HepG2 (cell line): ENCODE results near the gene CDR2L. TPM values are rescaled to one million over a fixed set of nuclear protein-coding genes. Genes with fewer than 3 reads are reported as not detected.

Experiments used
- ARID4A ChIP-seq: sonication (generic); formaldehyde crosslinking; IDR thresholded peaks from 2 replicates; pipeline ENCODE4 v1.5.0; 2020; ENCODE audit warnings: mild to moderate bottlenecking, missing genetic modification reagents, borderline replicate concordance
- GZF1 ChIP-seq: sonication (generic); formaldehyde crosslinking; IDR thresholded peaks from 2 replicates; pipeline ENCODE4 v1.5.1; 2020; ENCODE audit warnings: mild to moderate bottlenecking, missing genetic modification reagents
- HIVEP1 ChIP-seq: sonication (generic); formaldehyde crosslinking; IDR thresholded peaks from 2 replicates; pipeline ENCODE4 v1.4.0; 2020; ENCODE audit warnings: mild to moderate bottlenecking, missing genetic modification reagents
- HNF1B ChIP-seq: sonication (generic); formaldehyde crosslinking; IDR thresholded peaks from 2 replicates; pipeline ENCODE4 v1.5.1; 2020; ENCODE audit warnings: mild to moderate bottlenecking, moderate library complexity, missing genetic modification reagents
- RARA ChIP-seq: IDR thresholded peaks from 2 replicates; pipeline ENCODE4 v1.6.1; 2016; ENCODE audit warnings: missing genetic modification reagents, missing compliant biosample characterization
- RFXAP ChIP-seq: sonication (generic); formaldehyde crosslinking; IDR thresholded peaks from 2 replicates; pipeline ENCODE4 v1.4.0; 2020; ENCODE audit warnings: missing genetic modification reagents, borderline replicate concordance
- SAFB2 ChIP-seq: sonication (generic); formaldehyde crosslinking; IDR thresholded peaks from 2 replicates; pipeline ENCODE4 v1.5.1; 2020; ENCODE audit warnings: missing genetic modification reagents, low read depth, mild to moderate bottlenecking, borderline replicate concordance
- SP5 ChIP-seq: IDR thresholded peaks from 2 replicates; pipeline ENCODE4 v1.6.1; 2016; ENCODE audit warnings: low read depth, borderline replicate concordance
- TEAD2 ChIP-seq: sonication (generic); formaldehyde crosslinking; IDR thresholded peaks from 2 replicates; pipeline ENCODE4 v1.9.0; 2021; ENCODE audit warnings: missing genetic modification reagents
- ZSCAN25 ChIP-seq: sonication (generic); formaldehyde crosslinking; IDR thresholded peaks from 2 replicates; pipeline ENCODE4 v1.8.0; 2022; ENCODE audit warnings: mild to moderate bottlenecking, missing genetic modification reagents
- ZXDC ChIP-seq: sonication (generic); formaldehyde crosslinking; IDR thresholded peaks from 2 replicates; pipeline ENCODE4 v1.5.0; 2020; ENCODE audit warnings: mild to moderate bottlenecking, missing genetic modification reagents
- polyA plus RNA-seq, 8 experiments: library from polyadenylated mRNA; depleted of rRNA in 3 of 8; stranded (reverse) in 7 of 8; unstranded in 1 of 8; fragments of >200 nt; fragmentation: Illumina TruSeq in 4 of 8; extraction: Trizol in 4 of 8; gene quantifications; 2 replicates each; pipeline versions ENCODE4 v1.2.1 to v1.2.3, GENCODE V29; 2011 to 2016; ENCODE audit warnings: low read depth in 4 of 8, missing spikeins in 1 of 8, mixed read lengths in 1 of 8; ENCODE audit not compliant: insufficient read depth in 1 of 8
- total RNA-seq, 5 experiments: library from RNA; depleted of rRNA; stranded (reverse); fragments of >200 nt; fragmentation: Illumina TruSeq; extraction: Trizol; gene quantifications; 2 replicates each; pipeline ENCODE4 v1.2.3, GENCODE V29; 2016; ENCODE audit warnings: low read depth in 1 of 5

The CDR2L gene
- total and polyA plus RNA-seq, 2 of the 13 experiments (the other 11 are each of a cell fraction or from before 2014, with no cell fraction given) = 1.9 to 2.1 TPM

GRCh38 chr17:75049057-75049456, 61.6 kb downstream of the CDR2L start (continued):
- TF ChIP-seq ZXDC (CRISPR knock-in tag) (no peak), RFXAP (CRISPR knock-in tag) (no peak), HIVEP1 (CRISPR knock-in tag) (no peak), SP5 (CRISPR knock-in tag) (peak; percentile 57; the same call in 1 of the 2 replicates), HNF1B (CRISPR knock-in tag) (no peak), TEAD2 (no peak), RARA (no peak), GZF1 (CRISPR knock-in tag) (no peak), ZSCAN25 (CRISPR knock-in tag) (no peak), SAFB2 (CRISPR knock-in tag) (no peak), ARID4A (CRISPR knock-in tag) (no peak)
